ENCODE measurements around the gene CIT. TPM values are rescaled to one million over a fixed set of nuclear protein-coding genes. Genes with fewer than 3 reads are reported as not detected.

The CIT gene
- total and polyA plus RNA-seq, 2 donors (not counting 3 experiments of a cell fraction or from before 2014, with no cell fraction given) = 13.3 to 61.8 TPM

DNA sequence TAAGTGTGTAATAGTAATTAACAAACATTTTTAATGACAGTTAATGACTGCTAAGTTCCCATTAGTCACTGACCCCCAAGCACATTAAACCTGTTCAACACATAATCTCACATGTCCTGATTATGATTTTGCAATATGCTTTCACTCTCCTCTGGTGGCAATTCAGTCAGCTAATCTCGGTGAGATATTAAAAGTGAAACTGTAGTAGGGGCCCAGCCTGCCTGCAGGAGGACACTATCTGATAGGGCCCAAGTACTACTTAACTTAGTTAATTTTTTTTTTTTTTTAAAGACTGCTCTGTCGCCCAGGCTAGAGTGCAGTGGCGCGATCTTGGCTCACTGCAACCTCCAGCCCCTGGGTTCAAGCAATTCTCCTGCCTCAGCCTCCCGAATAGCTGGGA is 48.8 kb downstream of the CIT start:
- no peak overlapping the region for H3K4me3 ChIP-seq (replicated peaks in 1 of 3; ENCODE audit: insufficient read depth in 1 of 3, low read depth in 1 of 3, low read length in 3 of 3)
- no peaks in the 10 kb centered on the region for H4K20me1 ChIP-seq (replicated peaks; ENCODE audit: control insufficient read depth, extremely low read depth, insufficient read depth, low read length)
- H3K27me3 ChIP-seq (ENCODE audit: control insufficient read depth in 2 of 2, insufficient read depth in 2 of 2, low read length in 2 of 2) = no peaks in the 10 kb centered on the region
- H3K9ac ChIP-seq (replicated peaks; ENCODE audit: extremely low read depth, insufficient read depth, low read length) = no peak overlapping the region
- FAIRE-seq (no peak), DNase-seq (ENCODE audit: low read depth, low spot score) (no peak)
- no peaks in the 10 kb centered on the region for H3K9me3 ChIP-seq (replicated peaks; ENCODE audit: control insufficient read depth, insufficient read depth, low read length)
- no peaks in the 10 kb centered on the region for H3K4me1 ChIP-seq (ENCODE audit: control insufficient read depth, extremely low read depth, insufficient read depth, low read length)
- POLR2A ChIA-PET = no interaction called here
- CTCF ChIA-PET = interaction anchor here (0.6 kb wide), 1 partner anchor 608 kb away, joined by 7 read pairs; no protein-coding TSS in a partner anchor
- TF ChIP-seq GATA2 (IDR thresholded peaks at IDR 0.05; ENCODE audit: insufficient read depth, insufficient read length, low read depth, low read length) (no peak), POLR2A (IDR thresholded peaks at IDR 0.05; ENCODE audit: low read depth, low read length) (no peak), POLR2AphosphoS5 (IDR thresholded peaks at IDR 0.05; ENCODE audit: insufficient read depth, low read depth, low read length) (no peak)
- no TSS peak for BruUV-seq (replicated peaks)
- no peaks in the 10 kb centered on the region for H3K79me2 ChIP-seq (ENCODE audit: control insufficient read depth, insufficient read depth, low read length)
- no peaks in the 10 kb centered on the region for H3K9me1 ChIP-seq (replicated peaks; ENCODE audit: control insufficient read depth, extremely low read depth, insufficient read depth, low read length)
- no peak overlapping the region for H3K4me2 ChIP-seq (ENCODE audit: insufficient read depth, low read length)
- H3K36me3 ChIP-seq (ENCODE audit: control insufficient read depth in 2 of 2, extremely low read depth in 1 of 2, insufficient read depth in 2 of 2, low read length in 2 of 2) = no peaks in the 10 kb centered on the region
- dilution Hi-C loops (cut with MboI; ENCODE audit: extremely low pct_ligation_motif_present, low sequenced_read_pairs) (no loop called here), intact Hi-C loops (cut with micrococcal nuclease) (no loop called here)
- H3K27ac ChIP-seq (ENCODE audit: insufficient read depth, low read depth, low read length) = no peak overlapping the region
- H2AFZ ChIP-seq (ENCODE audit: low read depth, low read length) = no peak overlapping the region

DNA sequence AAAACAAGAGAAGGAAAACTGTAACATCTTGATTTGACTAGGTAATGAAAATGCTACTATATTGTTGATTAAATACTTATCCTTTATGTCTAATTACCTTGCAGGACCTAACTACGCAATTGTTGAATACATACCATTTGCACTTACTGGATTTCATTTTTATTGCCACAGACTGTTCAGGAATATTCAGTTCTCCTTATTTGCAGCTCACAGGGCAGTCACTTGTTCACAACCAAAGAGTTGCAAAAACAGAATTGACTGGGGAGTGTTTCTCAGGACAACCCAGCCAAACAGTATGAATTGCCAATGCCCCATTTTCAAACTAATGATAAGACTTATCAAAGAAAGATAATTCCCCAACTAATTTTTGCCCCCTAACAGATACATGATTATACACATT is 49.4 kb downstream of the CIT start:
- Histone ChIP-seq H3K9me3 (replicated peaks; ENCODE audit: control insufficient read depth, insufficient read depth, low read length) (no peaks in the 10 kb centered on the region), H3K27ac (ENCODE audit: insufficient read depth, low read depth, low read length) (no peak overlapping the region), H2AFZ (ENCODE audit: low read depth, low read length) (no peak overlapping the region), H3K4me2 (ENCODE audit: insufficient read depth, low read length) (no peak overlapping the region), H3K9ac (replicated peaks; ENCODE audit: extremely low read depth, insufficient read depth, low read length) (no peak overlapping the region), H3K4me1 (ENCODE audit: control insufficient read depth, extremely low read depth, insufficient read depth, low read length) (no peaks in the 10 kb centered on the region), H4K20me1 (replicated peaks; ENCODE audit: control insufficient read depth, extremely low read depth, insufficient read depth, low read length) (no peaks in the 10 kb centered on the region), H3K27me3 (ENCODE audit: control insufficient read depth in 2 of 2, insufficient read depth in 2 of 2, low read length in 2 of 2) (no peaks in the 10 kb centered on the region), H3K4me3 (replicated peaks in 1 of 3; ENCODE audit: insufficient read depth in 1 of 3, low read depth in 1 of 3, low read length in 3 of 3) (no peak overlapping the region), H3K79me2 (ENCODE audit: control insufficient read depth, insufficient read depth, low read length) (no peaks in the 10 kb centered on the region), H3K9me1 (replicated peaks; ENCODE audit: control insufficient read depth, extremely low read depth, insufficient read depth, low read length) (no peaks in the 10 kb centered on the region), H3K36me3 (ENCODE audit: control insufficient read depth in 2 of 2, extremely low read depth in 1 of 2, insufficient read depth in 2 of 2, low read length in 2 of 2) (no peaks in the 10 kb centered on the region)
- no peak for DNase-seq (ENCODE audit: low read depth, low spot score)
- no TSS peak for BruUV-seq (replicated peaks)
- intact Hi-C loops (cut with micrococcal nuclease) = no loop called here
- POLR2A ChIA-PET = no interaction called here
- CTCF ChIA-PET = interaction anchor here (1.1 to 1.3 kb wide), 2 partner anchors 23 to 47 kb away, joined by 4 read pairs; no protein-coding TSS in a partner anchor
- TF ChIP-seq MYC (IDR thresholded peaks at IDR 0.05; ENCODE audit: low read depth, low read length) (no peak), POLR2AphosphoS5 (IDR thresholded peaks at IDR 0.05; ENCODE audit: insufficient read depth, low read depth, low read length) (no peak), JUN (IDR thresholded peaks at IDR 0.05; ENCODE audit: borderline replicate concordance, insufficient read depth, insufficient read length, low read depth) (no peak), FOS (IDR thresholded peaks at IDR 0.05; ENCODE audit: borderline replicate concordance, insufficient read depth, low read length) (no peak), POLR2A (IDR thresholded peaks at IDR 0.05; ENCODE audit: low read depth, low read length) (no peak), GATA2 (IDR thresholded peaks at IDR 0.05; ENCODE audit: insufficient read depth, insufficient read length, low read depth, low read length) (no peak), EZH2 (IDR thresholded peaks at IDR 0.05; ENCODE audit: borderline replicate concordance, low read depth, low read length, severe bottlenecking) (no peak)
- TF ChIP-seq, protein P1, sequence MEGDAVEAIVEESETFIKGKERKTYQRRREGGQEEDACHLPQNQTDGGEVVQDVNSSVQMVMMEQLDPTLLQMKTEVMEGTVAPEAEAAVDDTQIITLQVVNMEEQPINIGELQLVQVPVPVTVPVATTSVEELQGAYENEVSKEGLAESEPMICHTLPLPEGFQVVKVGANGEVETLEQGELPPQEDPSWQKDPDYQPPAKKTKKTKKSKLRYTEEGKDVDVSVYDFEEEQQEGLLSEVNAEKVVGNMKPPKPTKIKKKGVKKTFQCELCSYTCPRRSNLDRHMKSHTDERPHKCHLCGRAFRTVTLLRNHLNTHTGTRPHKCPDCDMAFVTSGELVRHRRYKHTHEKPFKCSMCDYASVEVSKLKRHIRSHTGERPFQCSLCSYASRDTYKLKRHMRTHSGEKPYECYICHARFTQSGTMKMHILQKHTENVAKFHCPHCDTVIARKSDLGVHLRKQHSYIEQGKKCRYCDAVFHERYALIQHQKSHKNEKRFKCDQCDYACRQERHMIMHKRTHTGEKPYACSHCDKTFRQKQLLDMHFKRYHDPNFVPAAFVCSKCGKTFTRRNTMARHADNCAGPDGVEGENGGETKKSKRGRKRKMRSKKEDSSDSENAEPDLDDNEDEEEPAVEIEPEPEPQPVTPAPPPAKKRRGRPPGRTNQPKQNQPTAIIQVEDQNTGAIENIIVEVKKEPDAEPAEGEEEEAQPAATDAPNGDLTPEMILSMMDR (IDR thresholded peaks at IDR 0.05; ENCODE audit: extremely low read depth in 1 of 2, insufficient read depth in 1 of 2, low read depth in 1 of 2, low read length in 2 of 2) = no peak
- TF ChIP-seq, protein P2, sequence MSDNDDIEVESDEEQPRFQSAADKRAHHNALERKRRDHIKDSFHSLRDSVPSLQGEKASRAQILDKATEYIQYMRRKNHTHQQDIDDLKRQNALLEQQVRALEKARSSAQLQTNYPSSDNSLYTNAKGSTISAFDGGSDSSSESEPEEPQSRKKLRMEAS (IDR thresholded peaks at IDR 0.05; ENCODE audit: insufficient read depth, insufficient read length) = no peak
- FAIRE-seq = no peak
- dilution Hi-C loops (cut with MboI; ENCODE audit: extremely low pct_ligation_motif_present, low sequenced_read_pairs) = no loop called here
